ENCODE measurements around the gene TMEM72.

- no peak for TF ChIP-seq CTCF (IDR thresholded peaks at IDR 0.05; ENCODE audit: insufficient read depth, low read depth, low read length)
- TF ChIP-seq EZH2 (IDR thresholded peaks at IDR 0.05; ENCODE audit: insufficient read depth, low read length): no peak
These were observed 16.2 kb downstream of the TMEM72 start for GRCh38 chr10:44927352-44927751.
